Caco-2 (cell line): ENCODE results near the gene CTNNA2. TPM values are rescaled to one million over a fixed set of nuclear protein-coding genes. Genes with fewer than 3 reads are reported as not detected.

ENCODE experiments used
- BruUV-seq: library from RNA; stranded (reverse); fragments of 400-500 nt; replicated peaks from 2 replicates; lab custom pipeline; 2021; lab: Mats Ljungman, UMichigan
- CTCF ChIA-PET: fragments of 300-600 bp; sonication (Branson Sonifier 250); formaldehyde crosslinking; loops from one replicate; lab custom pipeline; 2022; ENCODE audit warnings: antibody characterized with exemption; lab: Charles Lee
- POLR2A ChIA-PET: fragments of 300-600 bp; sonication (Branson Sonifier 250); formaldehyde crosslinking; loops from one replicate; lab custom pipeline; 2022; ENCODE audit warnings: antibody characterized with exemption; lab: Charles Lee
- DNase-seq, 2 experiments: peaks; one replicate each; pipeline versions ENCODE4 v3.0.0 to v3.0.0-alpha.2; 2020 to 2022
- H3K27me3 ChIP-seq: replicated peaks from 2 replicates; pipeline ENCODE4 v1.6.0; 2011; ENCODE audit warnings: low read length; ENCODE audit not compliant: control insufficient read depth, insufficient read depth
- H3K36me3 ChIP-seq: 2 replicates; pipeline ENCODE4 v1.5.1; 2011; ENCODE audit warnings: low read length; ENCODE audit not compliant: control insufficient read depth, insufficient read depth
- H3K4me1 ChIP-seq: fragments of 250-450 bp; sonication (Bioruptor Pico); 2 replicates; pipeline ENCODE4 v1.5.1; 2020; ENCODE audit warnings: mild to moderate bottlenecking
- H3K4me3 ChIP-seq: 2 replicates; pipeline ENCODE4 v1.5.1; 2011; ENCODE audit warnings: low read depth, mild to moderate bottlenecking, control low read depth, low read length
- H3K9me3 ChIP-seq: fragments of 250-450 bp; sonication (Bioruptor Pico); 2 replicates; pipeline ENCODE4 v1.5.1; 2020; ENCODE audit warnings: mild to moderate bottlenecking, moderate library complexity
- H3K27ac Mint-ChIP-seq: one replicate; pipeline ENCODE4 v1.8.0; 2022; ENCODE audit warnings: mixed read lengths; ENCODE audit not compliant: unreplicated experiment
- H3K27me3 Mint-ChIP-seq: one replicate; pipeline ENCODE4 v1.8.0; 2022; ENCODE audit warnings: mixed read lengths; ENCODE audit not compliant: insufficient read depth, unreplicated experiment
- H3K36me3 Mint-ChIP-seq: one replicate; pipeline ENCODE4 v1.8.0; 2022; ENCODE audit warnings: mild to moderate bottlenecking, mixed read lengths; ENCODE audit not compliant: insufficient read depth, unreplicated experiment
- H3K4me1 Mint-ChIP-seq: one replicate; pipeline ENCODE4 v1.8.0; 2022; ENCODE audit warnings: low read depth, mixed read lengths; ENCODE audit not compliant: unreplicated experiment
- H3K4me3 Mint-ChIP-seq: one replicate; pipeline ENCODE4 v1.8.0; 2022; ENCODE audit warnings: mild to moderate bottlenecking, moderate library complexity, mixed read lengths; ENCODE audit not compliant: unreplicated experiment
- H3K9me3 Mint-ChIP-seq: one replicate; pipeline ENCODE4 v1.8.0; 2022; ENCODE audit warnings: mixed read lengths; ENCODE audit not compliant: unreplicated experiment
- intact Hi-C: fragments of 100-400 bp; cut with micrococcal nuclease; formaldehyde crosslinking; loops from one replicate; pipeline ENCODE4 v1.10.0; 2022; ENCODE audit not compliant: unreplicated experiment
- total RNA-seq: library from RNA; stranded (reverse); gene quantifications from 2 replicates; pipeline ENCODE4 v1.2.3, GENCODE V29; 2022
- TF ChIP-seq, protein P1 (sequence below), 2 experiments: fragments of 200-600 bp in 1 of 2; IDR thresholded peaks; 1 replicate in 1 of 2; 2 replicates in 1 of 2; pipeline versions ENCODE4 v1.5.1 to v1.8.0; 2011 to 2022; ENCODE audit warnings: antibody characterized with exemption in 1 of 2, control low read depth in 1 of 2, inconsistent platforms in 1 of 2, low read depth in 1 of 2, low read length in 1 of 2, mild to moderate bottlenecking in 1 of 2, moderate library complexity in 1 of 2; ENCODE audit not compliant: insufficient read depth in 1 of 2, severe bottlenecking in 1 of 2, unreplicated experiment in 1 of 2

Gene CTNNA2
- total RNA-seq, 1 experiment from 2014 or later = not detected

DNA sequence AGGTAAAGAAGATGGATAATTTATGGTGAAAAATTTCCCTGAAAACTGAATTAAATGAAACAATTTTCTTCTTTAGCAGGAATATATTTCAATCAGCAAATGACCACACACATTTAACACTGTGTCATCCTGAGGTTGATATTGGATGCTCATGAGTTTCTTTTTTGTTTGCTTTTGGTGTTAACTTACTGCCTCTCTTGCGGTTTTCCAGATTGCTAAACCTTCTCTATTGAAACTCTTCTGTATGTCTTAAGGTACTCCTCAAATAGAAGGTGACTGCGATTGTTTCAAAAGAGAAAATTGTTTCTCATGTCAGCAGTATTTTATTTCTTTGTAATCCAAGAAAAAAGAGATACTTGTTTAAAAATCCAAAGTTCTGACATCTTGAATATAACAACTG, 692.6 kb downstream of the CTNNA2 start:
- intact Hi-C loops = no loop called here
- H3K4me1 Mint-ChIP-seq = peaks cover 22% of the 10 kb centered on the region
- H3K9me3 ChIP-seq = peaks cover 22% of the 10 kb centered on the region
- H3K4me1 ChIP-seq = peaks cover 5% of the 10 kb centered on the region
- no peaks in the 10 kb centered on the region for H3K27me3 ChIP-seq
- CTCF ChIA-PET = no interaction called here
- H3K27ac Mint-ChIP-seq = no peak overlapping the region
- H3K4me3 ChIP-seq = no peak overlapping the region
- POLR2A ChIA-PET = no interaction called here
- H3K36me3 Mint-ChIP-seq = peaks cover 7% of the 10 kb centered on the region
- TF ChIP-seq, protein P1, sequence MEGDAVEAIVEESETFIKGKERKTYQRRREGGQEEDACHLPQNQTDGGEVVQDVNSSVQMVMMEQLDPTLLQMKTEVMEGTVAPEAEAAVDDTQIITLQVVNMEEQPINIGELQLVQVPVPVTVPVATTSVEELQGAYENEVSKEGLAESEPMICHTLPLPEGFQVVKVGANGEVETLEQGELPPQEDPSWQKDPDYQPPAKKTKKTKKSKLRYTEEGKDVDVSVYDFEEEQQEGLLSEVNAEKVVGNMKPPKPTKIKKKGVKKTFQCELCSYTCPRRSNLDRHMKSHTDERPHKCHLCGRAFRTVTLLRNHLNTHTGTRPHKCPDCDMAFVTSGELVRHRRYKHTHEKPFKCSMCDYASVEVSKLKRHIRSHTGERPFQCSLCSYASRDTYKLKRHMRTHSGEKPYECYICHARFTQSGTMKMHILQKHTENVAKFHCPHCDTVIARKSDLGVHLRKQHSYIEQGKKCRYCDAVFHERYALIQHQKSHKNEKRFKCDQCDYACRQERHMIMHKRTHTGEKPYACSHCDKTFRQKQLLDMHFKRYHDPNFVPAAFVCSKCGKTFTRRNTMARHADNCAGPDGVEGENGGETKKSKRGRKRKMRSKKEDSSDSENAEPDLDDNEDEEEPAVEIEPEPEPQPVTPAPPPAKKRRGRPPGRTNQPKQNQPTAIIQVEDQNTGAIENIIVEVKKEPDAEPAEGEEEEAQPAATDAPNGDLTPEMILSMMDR (IDR thresholded peaks at IDR 0.05; ENCODE audit: insufficient read depth in 1 of 2, low read depth in 1 of 2, low read length in 1 of 2, severe bottlenecking in 1 of 2, unreplicated experiment in 1 of 2) = no peak
- H3K9me3 Mint-ChIP-seq = peaks cover 41% of the 10 kb centered on the region
- no peak overlapping the region for H3K4me3 Mint-ChIP-seq
- no peaks in the 10 kb centered on the region for H3K27me3 Mint-ChIP-seq
- no TSS peak for BruUV-seq
- H3K36me3 ChIP-seq = no peaks in the 10 kb centered on the region; the same call in none of the 2 replicates
- DNase-seq = no peak

DNA sequence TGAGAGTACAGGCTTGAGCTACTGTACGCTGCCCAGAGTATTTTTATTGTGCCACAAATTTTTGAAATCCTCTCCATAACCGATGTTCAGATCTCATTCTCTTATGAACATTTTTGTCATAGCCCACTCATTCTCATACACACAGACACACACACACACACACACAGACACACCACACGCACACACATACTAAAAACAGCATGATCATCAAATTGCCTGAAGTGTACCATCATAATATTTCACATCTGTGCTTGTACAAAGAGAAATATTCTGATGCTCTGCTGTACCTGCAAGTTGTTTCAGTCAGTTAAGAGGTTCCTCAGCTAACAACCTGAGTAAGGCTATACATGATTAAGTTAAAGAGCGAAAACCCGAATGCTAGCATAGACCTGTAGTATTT, 696.6 kb downstream of the CTNNA2 start:
- Mint-ChIP-seq H3K4me3 (no peak overlapping the region), H3K27ac (no peak overlapping the region), H3K9me3 (peaks cover 19% of the 10 kb centered on the region), H3K27me3 (no peaks in the 10 kb centered on the region), H3K4me1 (peaks cover 14% of the 10 kb centered on the region), H3K36me3 (no peaks in the 10 kb centered on the region)
- no peaks in the 10 kb centered on the region for H3K4me1 ChIP-seq
- H3K4me3 ChIP-seq = no peak overlapping the region
- intact Hi-C loops = no loop called here
- no peaks in the 10 kb centered on the region for H3K27me3 ChIP-seq
- TF ChIP-seq, protein P1 (IDR thresholded peaks at IDR 0.05; ENCODE audit: insufficient read depth in 1 of 2, low read depth in 1 of 2, low read length in 1 of 2, severe bottlenecking in 1 of 2, unreplicated experiment in 1 of 2) = no peak
- ChIA-PET CTCF (no interaction called here), POLR2A (no interaction called here)
- no TSS peak for BruUV-seq
- H3K36me3 ChIP-seq = no peaks in the 10 kb centered on the region
- no peaks in the 10 kb centered on the region for H3K9me3 ChIP-seq
- DNase-seq = no peak

DNA sequence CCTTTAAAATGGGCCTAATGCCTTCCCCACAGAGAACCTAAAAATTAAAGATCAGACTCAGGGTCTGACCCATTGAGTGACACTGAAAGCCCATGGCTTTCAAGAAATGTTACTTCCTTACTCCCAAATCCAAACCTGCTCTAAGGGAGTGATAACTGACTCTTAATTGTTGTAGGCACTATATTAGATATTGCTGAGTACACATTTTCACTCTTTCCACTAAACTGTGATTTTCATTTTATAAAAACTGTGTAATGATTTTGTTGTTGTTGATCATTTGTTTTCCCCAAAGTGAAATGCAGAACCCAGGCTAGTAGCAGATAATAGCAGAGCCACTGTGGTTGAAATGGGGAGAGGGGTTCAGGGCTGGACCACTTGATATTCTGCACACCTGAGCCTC, 704.6 kb downstream of the CTNNA2 start:
- DNase-seq = no peak
- Mint-ChIP-seq H3K9me3 (peaks cover 10% of the 10 kb centered on the region), H3K4me3 (no peak overlapping the region), H3K4me1 (no peaks in the 10 kb centered on the region), H3K36me3 (no peaks in the 10 kb centered on the region), H3K27me3 (no peaks in the 10 kb centered on the region), H3K27ac (no peak overlapping the region)
- H3K4me3 ChIP-seq = no peak overlapping the region
- no peaks in the 10 kb centered on the region for H3K4me1 ChIP-seq
- CTCF ChIA-PET = no interaction called here
- H3K9me3 ChIP-seq = no peaks in the 10 kb centered on the region; the same call in 1 of the 2 replicates
- TF ChIP-seq, protein P1 (IDR thresholded peaks at IDR 0.05; ENCODE audit: insufficient read depth in 1 of 2, low read depth in 1 of 2, low read length in 1 of 2, severe bottlenecking in 1 of 2, unreplicated experiment in 1 of 2) = no peak
- POLR2A ChIA-PET = no interaction called here
- BruUV-seq = no TSS peak
- intact Hi-C loops = no loop called here
- no peaks in the 10 kb centered on the region for H3K36me3 ChIP-seq
- H3K27me3 ChIP-seq = no peaks in the 10 kb centered on the region
